HG03066 (cell line): Measurements from ENCODE around the gene TIPIN.
A peak's percentile ranks its signal among the peaks of the same experiment; 100 is the strongest.
"Not testable (repeated sequence)": the region's sequence is repeated elsewhere in the genome, so short reads cannot be mapped to it uniquely, and the experiment has no call there.

Experiments used
- ATAC-seq: cut with Tn5 transposase; IDR thresholded peaks from one replicate; pipeline ENCODE4 v1.9.1; 2021; ENCODE audit warnings: low read depth; ENCODE audit not compliant: unreplicated experiment

TIPIN gene

DNA sequence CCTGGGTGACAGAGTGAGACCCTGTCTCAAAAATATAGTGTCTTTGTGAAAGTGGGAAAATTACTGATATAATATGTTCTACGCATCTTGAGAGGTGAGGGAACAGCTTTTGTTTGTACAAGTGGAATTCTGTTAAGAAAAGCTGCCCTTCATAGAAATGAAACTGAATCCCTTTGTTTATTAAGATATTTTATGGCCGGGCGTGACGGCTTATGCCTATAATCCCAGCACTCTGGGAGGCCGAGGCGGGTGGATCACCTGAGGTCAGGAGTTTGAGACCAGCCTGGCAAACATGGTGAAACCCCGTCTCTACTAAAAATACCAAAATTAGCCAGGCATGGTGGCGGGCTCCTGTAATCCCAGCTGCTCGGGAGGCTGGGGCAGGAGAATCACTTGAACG is 52.1 kb downstream of the TIPIN start:
- ATAC-seq: not testable (repeated sequence)

DNA sequence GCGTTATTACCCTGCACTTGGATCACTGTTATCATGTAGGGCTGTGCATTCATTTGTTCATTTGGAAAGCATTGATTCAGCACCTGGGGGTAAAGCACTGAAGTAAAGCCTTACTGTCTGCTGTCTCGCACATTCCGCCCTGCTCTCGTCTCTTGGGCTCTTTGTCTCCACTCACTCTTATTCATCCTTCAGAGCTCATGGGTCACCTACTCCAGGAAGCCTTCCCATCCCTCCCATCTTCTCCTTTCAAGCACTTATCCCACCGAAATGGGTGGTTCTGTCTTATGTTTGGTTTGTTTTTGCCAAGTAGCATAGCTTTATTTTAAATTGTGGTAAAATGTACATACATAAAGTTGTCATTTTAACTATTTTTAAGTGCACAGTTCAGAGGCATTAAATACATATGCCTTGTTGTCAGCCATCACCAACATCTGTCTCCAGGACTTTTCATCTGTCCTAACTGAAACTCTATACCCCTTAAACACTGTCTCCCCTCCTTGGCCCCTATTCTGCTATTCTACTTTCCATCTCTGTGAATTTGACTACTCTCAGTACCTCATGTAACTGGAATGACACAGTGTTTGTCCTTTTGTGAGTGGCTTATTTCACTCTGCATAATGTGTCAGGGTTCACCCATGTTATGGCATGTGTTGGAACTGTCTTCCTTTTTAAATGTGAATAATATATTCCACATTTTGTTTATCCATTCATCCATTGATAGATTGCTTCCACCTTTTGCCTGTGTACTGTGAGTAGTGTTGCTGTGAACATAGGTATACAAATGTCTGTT is 53.8 kb downstream of the TIPIN start:
- no peak for ATAC-seq

GRCh38 chr15:66298803-66299251 is 57.7 kb downstream of the TIPIN start:
- ATAC-seq: no peak

DNA sequence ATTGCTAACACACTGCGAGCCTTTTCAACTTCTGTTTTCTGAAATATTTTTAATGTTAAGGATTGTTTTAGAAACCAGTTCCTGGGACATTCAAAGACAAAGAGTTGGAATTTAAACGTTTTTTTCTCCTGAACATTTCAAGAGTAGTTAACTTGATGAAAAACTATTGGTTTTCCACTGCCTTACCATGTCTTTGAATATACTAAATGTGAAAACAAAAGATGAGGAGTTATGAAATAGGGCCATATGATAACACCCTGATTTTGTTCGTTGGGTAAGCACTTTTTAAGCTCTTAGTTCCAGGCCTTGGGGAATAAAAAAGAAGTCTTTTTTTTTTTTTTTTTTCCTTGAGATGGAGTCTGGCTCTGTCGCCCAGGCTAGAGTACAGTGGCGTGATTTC is 60.3 kb downstream of the TIPIN start:
- ATAC-seq: no peak

- ATAC-seq: no peak
These were observed 61.6 kb downstream of the TIPIN start for GRCh38 chr15:66294932-66295235.

DNA sequence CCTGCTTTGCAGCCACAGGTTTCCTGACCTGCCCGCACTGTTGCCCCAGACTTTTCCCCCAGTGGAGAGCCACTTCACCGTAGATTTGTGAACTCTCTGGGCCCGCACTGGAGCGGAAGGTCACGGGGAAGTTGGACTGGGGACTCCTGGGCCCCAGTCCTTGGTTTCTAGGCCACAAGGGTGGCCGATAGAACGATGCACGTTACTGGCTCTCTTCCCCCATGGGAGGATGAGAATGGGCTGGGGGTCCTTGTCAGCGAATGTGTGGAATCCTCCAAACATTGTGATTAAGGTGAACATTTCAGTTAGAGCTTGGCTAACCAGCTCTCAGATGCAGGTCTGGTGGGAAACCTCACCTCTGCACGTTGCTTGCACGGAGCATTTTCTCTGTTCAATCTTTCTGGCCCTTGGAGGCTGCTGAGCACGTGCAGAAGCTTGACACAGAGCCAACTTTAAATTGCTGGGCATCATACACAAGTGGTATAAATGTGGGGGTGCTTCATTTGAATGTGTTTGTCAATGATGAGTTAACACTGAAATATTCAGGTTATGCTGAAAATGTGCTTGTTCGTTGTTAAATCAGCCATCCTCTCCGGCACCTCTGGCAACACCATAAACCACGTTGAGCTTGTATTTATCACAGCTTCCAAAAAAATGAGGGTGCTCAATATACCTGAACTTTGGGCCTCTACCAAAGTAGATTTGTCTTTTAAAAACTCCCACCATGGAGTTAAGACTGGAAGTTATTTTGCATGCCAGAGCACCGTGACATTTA is 62.1 kb downstream of the TIPIN start:
- peak; percentile 25 for ATAC-seq

DNA sequence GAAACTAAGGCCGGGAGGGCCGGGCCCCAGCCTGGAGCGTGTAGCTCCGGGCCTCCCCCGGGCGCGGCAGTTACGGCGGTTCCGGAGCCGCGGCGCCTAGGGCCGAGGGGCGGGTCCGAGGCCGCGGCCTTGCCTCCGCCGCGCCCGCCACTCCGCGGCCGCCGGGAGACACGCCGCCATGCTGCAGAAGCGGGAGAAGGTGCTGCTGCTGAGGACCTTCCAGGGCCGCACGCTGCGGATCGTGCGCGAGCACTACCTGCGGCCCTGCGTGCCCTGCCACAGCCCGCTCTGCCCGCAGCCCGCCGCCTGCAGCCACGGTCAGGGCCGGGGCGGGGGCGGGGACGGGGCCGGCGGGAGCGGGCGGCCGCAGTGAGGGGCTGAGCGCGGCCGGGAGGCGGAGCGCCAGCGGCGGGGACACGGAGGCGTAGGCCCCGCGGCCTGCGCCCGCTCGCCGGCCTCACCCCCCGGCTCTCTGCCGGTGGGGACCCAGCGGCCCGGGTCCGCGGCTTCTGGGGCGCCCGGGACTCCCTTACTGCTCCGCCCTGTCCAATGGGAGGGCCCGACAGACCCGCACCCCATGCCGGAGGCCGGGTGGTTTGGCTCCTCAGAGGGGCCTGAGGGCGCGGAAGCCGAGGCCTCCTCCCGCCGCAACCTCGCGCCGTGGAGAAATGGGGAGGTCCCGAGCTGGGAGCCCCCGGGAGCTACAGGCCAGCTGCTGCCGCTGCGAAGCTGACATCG is 62.9 kb downstream of the TIPIN start, which contains the start of gene DIS3L:
Gene DIS3L, plus strand, starts transcription at position 150 of the 738 bp plus-strand sequence. Its CDS starts 29 bp downstream, at position 179.
- ATAC-seq: peak; percentile 54

GRCh38 chr15:66292571-66293418 is 63.7 kb downstream of the TIPIN start:
- peak; percentile 6 for ATAC-seq

DNA sequence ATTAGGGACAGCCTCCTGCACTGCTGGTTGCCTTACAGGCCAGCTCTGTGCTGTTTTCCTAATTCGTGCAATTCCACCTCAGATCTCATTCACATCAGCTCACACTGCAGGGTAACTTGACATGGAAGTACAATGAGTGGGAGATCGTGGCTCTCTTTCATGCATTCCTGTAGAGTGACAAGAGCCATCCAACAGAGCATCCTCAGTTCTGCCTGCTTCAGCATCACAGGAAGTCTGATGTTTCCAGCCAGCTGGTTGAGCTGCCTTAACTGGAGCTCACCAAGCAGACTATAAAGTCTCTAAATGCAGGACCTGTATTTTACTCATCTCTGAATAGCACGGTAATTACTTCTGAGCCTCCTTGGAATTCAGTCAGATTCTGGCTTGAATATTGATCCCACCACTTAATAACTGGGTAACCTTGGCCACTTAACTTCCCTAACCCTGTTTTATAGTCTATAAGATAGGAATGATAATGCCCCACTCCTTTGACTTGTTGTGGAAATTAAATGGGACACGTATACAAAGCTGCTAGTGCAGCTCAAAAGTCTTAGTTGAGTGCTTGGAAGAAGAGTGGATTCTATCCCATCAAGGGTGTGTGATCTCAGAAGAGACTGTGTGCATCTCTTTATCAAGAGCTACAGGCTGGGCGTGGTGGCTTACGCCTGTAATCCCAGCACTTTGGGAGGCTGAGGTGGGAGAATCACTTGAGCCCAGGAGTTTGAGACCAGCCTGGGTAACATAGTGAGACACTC is 64.5 kb downstream of the TIPIN start:
- no peak for ATAC-seq

GRCh38 chr15:66290518-66290917 is 66.0 kb downstream of the TIPIN start:
- ATAC-seq: no peak

- ATAC-seq: no peak
These were observed 66.5 kb downstream of the TIPIN start for GRCh38 chr15:66290007-66290406.

DNA sequence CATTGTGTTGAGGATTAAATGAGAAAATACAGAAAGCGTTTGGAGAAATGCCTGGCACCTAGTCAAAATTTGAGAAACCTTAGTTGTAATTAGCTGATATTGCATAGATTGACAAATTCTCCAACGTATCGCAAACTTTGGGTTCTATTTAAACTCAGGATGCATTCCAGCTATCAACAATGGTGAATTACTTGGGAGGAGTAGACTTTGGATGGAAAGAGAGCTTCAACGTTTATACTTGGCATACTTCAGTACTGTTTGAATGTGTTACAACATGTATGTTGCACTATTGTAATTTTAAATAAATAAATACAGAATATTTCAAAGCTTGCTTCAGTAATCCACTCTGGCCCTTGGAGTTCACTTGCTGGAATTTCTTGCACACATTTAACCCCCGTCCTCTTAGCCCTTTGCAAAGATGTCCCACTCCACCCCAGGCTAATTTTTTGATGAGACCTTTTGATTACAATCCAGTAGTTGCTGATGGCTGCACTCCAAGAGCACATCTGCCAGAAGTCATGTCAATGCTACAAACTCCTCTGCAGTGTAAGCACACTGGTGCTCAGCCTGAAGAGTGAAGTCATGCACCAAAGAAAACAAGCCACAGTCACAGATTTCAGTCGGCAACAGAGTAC is 67.8 kb downstream of the TIPIN start:
- ATAC-seq: no peak

GRCh38 chr15:66288093-66288492 is 68.4 kb downstream of the TIPIN start:
- no peak for ATAC-seq

DNA sequence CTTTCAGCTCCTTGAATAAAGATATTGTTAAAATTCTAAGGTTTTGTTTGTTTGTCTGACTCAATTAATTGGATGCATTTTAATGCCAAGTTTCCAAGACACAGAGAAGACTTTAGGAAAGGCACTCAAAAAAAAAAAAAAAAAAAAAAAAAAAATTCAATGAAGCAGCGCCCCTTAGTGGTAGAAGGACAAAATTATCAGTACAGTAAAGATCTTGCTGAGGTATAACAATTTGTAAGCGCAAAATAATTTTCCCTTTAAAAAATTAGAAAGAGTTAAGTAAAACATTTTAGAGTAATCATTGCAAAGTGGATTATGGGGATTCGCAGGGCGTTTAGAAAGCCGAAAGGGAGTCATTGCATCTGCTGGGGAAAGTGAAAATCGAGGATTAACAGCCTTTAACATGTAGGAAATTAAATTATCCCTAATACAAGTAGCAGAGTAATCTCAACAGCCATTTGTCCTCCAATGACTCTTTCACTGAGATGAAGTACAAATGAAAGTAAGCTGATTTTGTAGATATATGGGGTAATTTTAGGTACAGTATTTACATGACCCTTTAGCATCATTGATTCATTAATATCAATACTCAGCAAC is 68.9 kb downstream of the TIPIN start:
- no peak for ATAC-seq
